Measurements from ENCODE around the gene PPARA. TPM values are rescaled to one million over a fixed set of nuclear protein-coding genes. Genes with fewer than 3 reads are reported as not detected.

PPARA gene
- total and polyA plus RNA-seq, 2 experiments from 2014 or later = 4.7 to 12.6 TPM

GRCh38 chr22:46104170-46104880, 46.0 kb upstream of the PPARA start (continued):
- TF ChIP-seq, protein P1, sequence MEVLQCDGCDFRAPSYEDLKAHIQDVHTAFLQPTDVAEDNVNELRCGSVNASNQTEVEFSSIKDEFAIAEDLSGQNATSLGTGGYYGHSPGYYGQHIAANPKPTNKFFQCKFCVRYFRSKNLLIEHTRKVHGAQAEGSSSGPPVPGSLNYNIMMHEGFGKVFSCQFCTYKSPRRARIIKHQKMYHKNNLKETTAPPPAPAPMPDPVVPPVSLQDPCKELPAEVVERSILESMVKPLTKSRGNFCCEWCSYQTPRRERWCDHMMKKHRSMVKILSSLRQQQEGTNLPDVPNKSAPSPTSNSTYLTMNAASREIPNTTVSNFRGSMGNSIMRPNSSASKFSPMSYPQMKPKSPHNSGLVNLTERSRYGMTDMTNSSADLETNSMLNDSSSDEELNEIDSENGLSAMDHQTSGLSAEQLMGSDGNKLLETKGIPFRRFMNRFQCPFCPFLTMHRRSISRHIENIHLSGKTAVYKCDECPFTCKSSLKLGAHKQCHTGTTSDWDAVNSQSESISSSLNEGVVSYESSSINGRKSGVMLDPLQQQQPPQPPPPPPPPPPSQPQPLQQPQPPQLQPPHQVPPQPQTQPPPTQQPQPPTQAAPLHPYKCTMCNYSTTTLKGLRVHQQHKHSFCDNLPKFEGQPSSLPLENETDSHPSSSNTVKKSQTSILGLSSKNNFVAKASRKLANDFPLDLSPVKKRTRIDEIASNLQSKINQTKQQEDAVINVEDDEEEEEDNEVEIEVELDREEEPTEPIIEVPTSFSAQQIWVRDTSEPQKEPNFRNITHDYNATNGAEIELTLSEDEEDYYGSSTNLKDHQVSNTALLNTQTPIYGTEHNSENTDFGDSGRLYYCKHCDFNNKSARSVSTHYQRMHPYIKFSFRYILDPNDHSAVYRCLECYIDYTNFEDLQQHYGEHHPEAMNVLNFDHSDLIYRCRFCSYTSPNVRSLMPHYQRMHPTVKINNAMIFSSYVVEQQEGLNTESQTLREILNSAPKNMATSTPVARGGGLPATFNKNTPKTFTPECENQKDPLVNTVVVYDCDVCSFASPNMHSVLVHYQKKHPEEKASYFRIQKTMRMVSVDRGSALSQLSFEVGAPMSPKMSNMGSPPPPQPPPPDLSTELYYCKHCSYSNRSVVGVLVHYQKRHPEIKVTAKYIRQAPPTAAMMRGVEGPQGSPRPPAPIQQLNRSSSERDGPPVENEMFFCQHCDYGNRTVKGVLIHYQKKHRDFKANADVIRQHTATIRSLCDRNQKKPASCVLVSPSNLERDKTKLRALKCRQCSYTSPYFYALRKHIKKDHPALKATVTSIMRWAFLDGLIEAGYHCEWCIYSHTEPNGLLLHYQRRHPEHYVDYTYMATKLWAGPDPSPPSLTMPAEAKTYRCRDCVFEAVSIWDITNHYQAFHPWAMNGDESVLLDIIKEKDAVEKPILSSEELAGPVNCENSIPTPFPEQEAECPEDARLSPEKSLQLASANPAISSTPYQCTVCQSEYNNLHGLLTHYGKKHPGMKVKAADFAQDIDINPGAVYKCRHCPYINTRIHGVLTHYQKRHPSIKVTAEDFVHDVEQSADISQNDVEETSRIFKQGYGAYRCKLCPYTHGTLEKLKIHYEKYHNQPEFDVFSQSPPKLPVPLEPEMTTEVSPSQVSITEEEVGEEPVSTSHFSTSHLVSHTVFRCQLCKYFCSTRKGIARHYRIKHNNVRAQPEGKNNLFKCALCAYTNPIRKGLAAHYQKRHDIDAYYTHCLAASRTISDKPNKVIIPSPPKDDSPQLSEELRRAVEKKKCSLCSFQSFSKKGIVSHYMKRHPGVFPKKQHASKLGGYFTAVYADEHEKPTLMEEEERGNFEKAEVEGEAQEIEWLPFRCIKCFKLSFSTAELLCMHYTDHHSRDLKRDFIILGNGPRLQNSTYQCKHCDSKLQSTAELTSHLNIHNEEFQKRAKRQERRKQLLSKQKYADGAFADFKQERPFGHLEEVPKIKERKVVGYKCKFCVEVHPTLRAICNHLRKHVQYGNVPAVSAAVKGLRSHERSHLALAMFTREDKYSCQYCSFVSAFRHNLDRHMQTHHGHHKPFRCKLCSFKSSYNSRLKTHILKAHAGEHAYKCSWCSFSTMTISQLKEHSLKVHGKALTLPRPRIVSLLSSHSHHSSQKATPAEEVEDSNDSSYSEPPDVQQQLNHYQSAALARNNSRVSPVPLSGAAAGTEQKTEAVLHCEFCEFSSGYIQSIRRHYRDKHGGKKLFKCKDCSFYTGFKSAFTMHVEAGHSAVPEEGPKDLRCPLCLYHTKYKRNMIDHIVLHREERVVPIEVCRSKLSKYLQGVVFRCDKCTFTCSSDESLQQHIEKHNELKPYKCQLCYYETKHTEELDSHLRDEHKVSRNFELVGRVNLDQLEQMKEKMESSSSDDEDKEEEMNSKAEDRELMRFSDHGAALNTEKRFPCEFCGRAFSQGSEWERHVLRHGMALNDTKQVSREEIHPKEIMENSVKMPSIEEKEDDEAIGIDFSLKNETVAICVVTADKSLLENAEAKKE (CRISPR knock-in tag; IDR thresholded peaks at IDR 0.05) = no peak
- no peak for TF ChIP-seq ZNF114 (CRISPR knock-in tag; IDR thresholded peaks at IDR 0.05)
- no peak for TF ChIP-seq CTCF (conservative IDR thresholded peaks at IDR 0.05; ENCODE audit: low read depth in 2 of 2)
- no peak for TF ChIP-seq ZNF331 (CRISPR knock-in tag; IDR thresholded peaks at IDR 0.05; ENCODE audit: low read depth)

GRCh38 chr22:46104881-46105493, 45.3 kb upstream of the PPARA start:
- Histone ChIP-seq H3K27me3 (ENCODE audit: insufficient read depth) (no peaks in the 10 kb centered on the region), H3K27ac (ENCODE audit: low read depth) (no peak overlapping the region), H2AFZ (no peak overlapping the region), H3K9me2 (ENCODE audit: insufficient read depth) (no peaks in the 10 kb centered on the region), H3F3A (replicated peaks; ENCODE audit: low read depth) (no peaks in the 10 kb centered on the region), H3K4me1 (ENCODE audit: insufficient read depth) (no peaks in the 10 kb centered on the region), H3K4me3 (no peak overlapping the region), H4K20me1 (replicated peaks; ENCODE audit: insufficient read depth) (no peaks in the 10 kb centered on the region), H3K36me3 (ENCODE audit: insufficient read depth) (no peaks in the 10 kb centered on the region), H3K4me2 (no peak overlapping the region), H3K79me2 (replicated peaks; ENCODE audit: insufficient read depth) (no peaks in the 10 kb centered on the region)
- DNase-seq (ENCODE audit: low spot score) (no peak), ATAC-seq (no peak)
- Mint-ChIP-seq H3K36me3 (ENCODE audit: low read depth) (no peaks in the 10 kb centered on the region), H3K27me3 (ENCODE audit: insufficient read depth, low read depth, poor library complexity) (peaks cover 4% of the 10 kb centered on the region), H3K27ac (no peak overlapping the region), H3K4me1 (peaks cover 3% of the 10 kb centered on the region), H3K4me3 (no peak overlapping the region), H3K9me3 (no peaks in the 10 kb centered on the region)
- TF ChIP-seq ZNF114 (CRISPR knock-in tag; IDR thresholded peaks at IDR 0.05) (no peak), POLR2AphosphoS5 (IDR thresholded peaks at IDR 0.05; ENCODE audit: low read depth) (no peak), CTCF (conservative IDR thresholded peaks at IDR 0.05; ENCODE audit: low read depth in 2 of 2) (no peak)

All from GM23338 (cell line).